DND-41 (cell line): ENCODE measurements around the gene FOXP1.

Experiments
- EZH2 ChIP-seq: IDR thresholded peaks from 3 replicates; pipeline ENCODE4 v1.6.1; 2012; ENCODE audit warnings: borderline replicate concordance, low read depth, mild to moderate bottlenecking, moderate library complexity, low read length, inconsistent platforms; ENCODE audit not compliant: severe bottlenecking
- TF ChIP-seq, protein P1 (sequence below): IDR thresholded peaks from 2 replicates; pipeline ENCODE4 v1.5.1; 2012; ENCODE audit warnings: borderline replicate concordance, low read length, moderate library complexity, mild to moderate bottlenecking; ENCODE audit not compliant: poor library complexity, severe bottlenecking; ENCODE audit errors: extremely low read depth

GRCh38 chr3:71376503-71376902, 207.0 kb downstream of the FOXP1 start:
- TF ChIP-seq, protein P1, sequence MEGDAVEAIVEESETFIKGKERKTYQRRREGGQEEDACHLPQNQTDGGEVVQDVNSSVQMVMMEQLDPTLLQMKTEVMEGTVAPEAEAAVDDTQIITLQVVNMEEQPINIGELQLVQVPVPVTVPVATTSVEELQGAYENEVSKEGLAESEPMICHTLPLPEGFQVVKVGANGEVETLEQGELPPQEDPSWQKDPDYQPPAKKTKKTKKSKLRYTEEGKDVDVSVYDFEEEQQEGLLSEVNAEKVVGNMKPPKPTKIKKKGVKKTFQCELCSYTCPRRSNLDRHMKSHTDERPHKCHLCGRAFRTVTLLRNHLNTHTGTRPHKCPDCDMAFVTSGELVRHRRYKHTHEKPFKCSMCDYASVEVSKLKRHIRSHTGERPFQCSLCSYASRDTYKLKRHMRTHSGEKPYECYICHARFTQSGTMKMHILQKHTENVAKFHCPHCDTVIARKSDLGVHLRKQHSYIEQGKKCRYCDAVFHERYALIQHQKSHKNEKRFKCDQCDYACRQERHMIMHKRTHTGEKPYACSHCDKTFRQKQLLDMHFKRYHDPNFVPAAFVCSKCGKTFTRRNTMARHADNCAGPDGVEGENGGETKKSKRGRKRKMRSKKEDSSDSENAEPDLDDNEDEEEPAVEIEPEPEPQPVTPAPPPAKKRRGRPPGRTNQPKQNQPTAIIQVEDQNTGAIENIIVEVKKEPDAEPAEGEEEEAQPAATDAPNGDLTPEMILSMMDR: no peak
- no peak for TF ChIP-seq EZH2
